ENCODE results near the gene PLA2G2D. TPM values are rescaled to one million over a fixed set of nuclear protein-coding genes. Genes with fewer than 3 reads are reported as not detected.
A peak's percentile ranks its signal among the peaks of the same experiment; 100 is the strongest.

Gene PLA2G2D
- total RNA-seq, 1 donor from 2014 or later = 0.16 TPM

- no peak for TF ChIP-seq CTCF (IDR thresholded peaks at IDR 0.05)
- H3K36me3 Mint-ChIP-seq (ENCODE audit: low read depth) = no peaks in the 10 kb centered on the region
- H3K9me3 Mint-ChIP-seq = no peaks in the 10 kb centered on the region
- intact Hi-C loops (cut with micrococcal nuclease) = no loop called here
- ATAC-seq (ENCODE audit: low read depth) (no peak), DNase-seq (no peak)
- H3K27ac Mint-ChIP-seq = no peak overlapping the region
- no peaks in the 10 kb centered on the region for H3K27me3 Mint-ChIP-seq
- H3K4me1 Mint-ChIP-seq = peaks cover 72% of the 10 kb centered on the region
- ChIA-PET POLR2A (no interaction called here), CTCF (no interaction called here)
- H3K4me3 Mint-ChIP-seq = no peak overlapping the region
Observed at GRCh38 chr1:20074055-20074724, 45.1 kb downstream of the PLA2G2D start.

- peak; percentile 54 for ATAC-seq (ENCODE audit: low read depth)
- no peaks in the 10 kb centered on the region for H3K9me3 Mint-ChIP-seq
- POLR2A ChIA-PET = no interaction called here
- peaks cover 63% of the 10 kb centered on the region for H3K4me1 Mint-ChIP-seq
- no peak for DNase-seq
- no peaks in the 10 kb centered on the region for H3K36me3 Mint-ChIP-seq (ENCODE audit: low read depth)
- intact Hi-C loops (cut with micrococcal nuclease) = no loop called here
- no peak for TF ChIP-seq CTCF (IDR thresholded peaks at IDR 0.05)
- H3K27me3 Mint-ChIP-seq = no peaks in the 10 kb centered on the region
- peak overlapping the region; percentile 21 for H3K4me3 Mint-ChIP-seq
- CTCF ChIA-PET = no interaction called here
- peak overlapping the region; percentile 36 for H3K27ac Mint-ChIP-seq
Observed at GRCh38 chr1:20073256-20073655, 46.1 kb downstream of the PLA2G2D start.

GRCh38 chr1:20072771-20073170 is 46.6 kb downstream of the PLA2G2D start:
- H3K4me3 Mint-ChIP-seq = peak overlapping the region; percentile 53

GRCh38 chr1:20071416-20071815 is 47.9 kb downstream of the PLA2G2D start:
- Mint-ChIP-seq H3K27ac (no peak overlapping the region), H3K4me1 (peaks cover 45% of the 10 kb centered on the region), H3K27me3 (no peaks in the 10 kb centered on the region), H3K36me3 (ENCODE audit: low read depth) (no peaks in the 10 kb centered on the region), H3K9me3 (no peaks in the 10 kb centered on the region), H3K4me3 (no peak overlapping the region)
- intact Hi-C loops (cut with micrococcal nuclease) = no loop called here
- ChIA-PET CTCF (no interaction called here), POLR2A (no interaction called here)
- DNase-seq (no peak), ATAC-seq (ENCODE audit: low read depth) (no peak)
- no peak for TF ChIP-seq CTCF (IDR thresholded peaks at IDR 0.05)

More at GRCh38 chr1:20072771-20073170, 46.6 kb downstream of the PLA2G2D start:
- H3K27me3 Mint-ChIP-seq = no peaks in the 10 kb centered on the region
- DNase-seq (no peak), ATAC-seq (ENCODE audit: low read depth) (no peak)
- TF ChIP-seq CTCF (IDR thresholded peaks at IDR 0.05) = no peak
- H3K4me1 Mint-ChIP-seq = peaks cover 58% of the 10 kb centered on the region
- peak overlapping the region; percentile 26 for H3K27ac Mint-ChIP-seq
- intact Hi-C loops (cut with micrococcal nuclease) = no loop called here
- POLR2A ChIA-PET = no interaction called here
- CTCF ChIA-PET = no interaction called here
- H3K9me3 Mint-ChIP-seq = no peaks in the 10 kb centered on the region
- H3K36me3 Mint-ChIP-seq (ENCODE audit: low read depth) = no peaks in the 10 kb centered on the region

GRCh38 chr1:20070357-20070756 is 49.0 kb downstream of the PLA2G2D start:
- H3K27me3 Mint-ChIP-seq = peaks cover 2% of the 10 kb centered on the region
- POLR2A ChIA-PET = no interaction called here
- CTCF ChIA-PET = no interaction called here
- DNase-seq (no peak), ATAC-seq (ENCODE audit: low read depth) (no peak)
- H3K36me3 Mint-ChIP-seq (ENCODE audit: low read depth) = no peaks in the 10 kb centered on the region
- H3K4me1 Mint-ChIP-seq = peaks cover 38% of the 10 kb centered on the region
- TF ChIP-seq CTCF (IDR thresholded peaks at IDR 0.05) = no peak
- no peak overlapping the region for H3K27ac Mint-ChIP-seq
- intact Hi-C loops (cut with micrococcal nuclease) = no loop called here
- no peak overlapping the region for H3K4me3 Mint-ChIP-seq
- no peaks in the 10 kb centered on the region for H3K9me3 Mint-ChIP-seq
